Sigmoid colon (tissue), 7 donors: ENCODE data around the gene BANP. TPM values are rescaled to one million over a fixed set of nuclear protein-coding genes. Genes with fewer than 3 reads are reported as not detected.
A peak's percentile ranks its signal among the peaks of the same experiment; 100 is the strongest.

Experiments used
- DNase-seq: peaks from one replicate; pipeline ENCODE4 v3.0.0-alpha.2; 2019
- H3K27ac ChIP-seq, 4 donors: fragments of 200-600 bp; sonication (generic); one replicate each; pipeline ENCODE4 v1.5.1; 2016 to 2019; ENCODE audit warnings: mild to moderate bottlenecking in 1 of 4
- H3K27me3 ChIP-seq, 3 donors: fragments of 200-600 bp; sonication (generic); one replicate each; pipeline ENCODE4 v1.5.1; 2019; ENCODE audit warnings: mild to moderate bottlenecking in 1 of 3
- H3K36me3 ChIP-seq, 4 donors: fragments of 200-600 bp; sonication (generic); one replicate each; pipeline ENCODE4 v1.5.1; 2016 to 2019
- H3K4me1 ChIP-seq, 4 donors: fragments of 200-600 bp; sonication (generic); one replicate each; pipeline ENCODE4 v1.5.1; 2017 to 2019
- H3K4me3 ChIP-seq, 4 donors: fragments of 200-600 bp; sonication (generic); one replicate each; pipeline ENCODE4 v1.5.1; 2017 to 2019; ENCODE audit warnings: mild to moderate bottlenecking in 2 of 4, moderate library complexity in 1 of 4
- H3K9me3 ChIP-seq, 4 donors: fragments of 200-600 bp in 3 of 4; sonication (generic) in 3 of 4; one replicate each; pipeline versions ENCODE4 v1.5.1 to v1.6.1; 2013 to 2019
- CTCF ChIP-seq, 4 experiments: fragments of 450-650 bp in 3 of 4; fragments of 200-600 bp in 1 of 4; IDR thresholded peaks; one replicate each; pipeline ENCODE4 v1.5.1; 2016 to 2019; ENCODE audit warnings: antibody characterized with exemption in 4 of 4, mild to moderate bottlenecking in 3 of 4, moderate library complexity in 2 of 4
- EP300 ChIP-seq, 4 donors: sonication (generic); formaldehyde crosslinking; IDR thresholded peaks; one replicate each; pipeline ENCODE4 v1.6.1; 2017; ENCODE audit warnings: antibody characterized with exemption in 4 of 4
- POLR2A ChIP-seq, 2 donors: fragments of 450-650 bp; IDR thresholded peaks; one replicate each; pipeline ENCODE4 v1.6.1; 2016; ENCODE audit warnings: antibody characterized with exemption in 2 of 2, mild to moderate bottlenecking in 2 of 2, moderate library complexity in 2 of 2
- POLR2AphosphoS5 ChIP-seq, 4 donors: sonication (generic); formaldehyde crosslinking; IDR thresholded peaks; one replicate each; pipeline ENCODE4 v1.6.1; 2017; ENCODE audit warnings: antibody characterized with exemption in 4 of 4
- WGBS, 2 donors: extraction: QIAGEN DNeasy Blood & Tissue Kit; methylation state at CpG; one replicate each; pipeline ENCODE4 v1.1.7; 2013; 5-methylcytosine and 5-hydroxymethylcytosine counted together
- intact Hi-C: fragments of 100-400 bp; cut with DNase I; formaldehyde crosslinking; loops from one replicate; pipeline ENCODE4 v1.15.1; 2023
- polyA plus RNA-seq, 3 donors: library from polyadenylated mRNA; stranded (reverse); fragments of 200-250 nt; gene quantifications; one replicate each; pipeline ENCODE4 v1.2.3, GENCODE V29; 2013
- total RNA-seq, 4 donors: library from RNA; depleted of rRNA; stranded (reverse); fragments of >200 nt; gene quantifications; one replicate each; pipeline ENCODE4 v1.1.0, GENCODE V29; 2016
- donor health status: healthy with polysubstance abuse.
- donor health status: Bipolar disorder and iron deficiency.
- donor health status: healthy.

The BANP gene
- total and polyA plus RNA-seq, 7 donors: 8.4 to 31.0 (median 17.4) TPM

- no peaks in the 10 kb centered on the region for H3K9me3 ChIP-seq
- WGBS, 2 donors: 96% methylated on average over 5 of the region's 5 CpGs
- no peak overlapping the region for H3K4me3 ChIP-seq
- H3K27ac ChIP-seq: peak overlapping the region in 1 of 4 donors; percentile 41
- H3K4me1 ChIP-seq: peaks cover 0 to 36% (median 22%) of the 10 kb centered on the region in 4 donors
- DNase-seq: no peak
- intact Hi-C loops: loop anchor here (10.0 kb wide), 1 partner anchor 316 kb away; no protein-coding TSS in a partner anchor
- H3K36me3 ChIP-seq: no peaks in the 10 kb centered on the region
- H3K27me3 ChIP-seq: no peaks in the 10 kb centered on the region
- TF ChIP-seq EP300 (IDR thresholded peaks at IDR 0.05) (no peak), POLR2AphosphoS5 (IDR thresholded peaks at IDR 0.05) (no peak)
These were observed 2.5 kb upstream of the BANP start for GRCh38 chr16:87948735-87949070.

- 89% methylated on average over 16 of the region's 16 CpGs for WGBS, 2 donors
- H3K27ac ChIP-seq: no peak overlapping the region
- TF ChIP-seq EP300 (IDR thresholded peaks at IDR 0.05): no peak
- TF ChIP-seq CTCF (IDR thresholded peaks at IDR 0.05): no peak
- no peak for TF ChIP-seq POLR2AphosphoS5 (IDR thresholded peaks at IDR 0.05)
- TF ChIP-seq POLR2A (IDR thresholded peaks at IDR 0.05): no peak
- no peak for DNase-seq
- no peaks in the 10 kb centered on the region for H3K9me3 ChIP-seq
- intact Hi-C loops: loop anchor here (10.0 kb wide), 1 partner anchor 316 kb away; no protein-coding TSS in a partner anchor
- no peaks in the 10 kb centered on the region for H3K27me3 ChIP-seq
- no peak overlapping the region for H3K4me3 ChIP-seq
- H3K4me1 ChIP-seq: peaks cover 0 to 41% (median 23%) of the 10 kb centered on the region in 4 donors
- H3K36me3 ChIP-seq: no peaks in the 10 kb centered on the region
These were observed 2.0 kb upstream of the BANP start for GRCh38 chr16:87949071-87949744.

- no peaks in the 10 kb centered on the region for H3K27me3 ChIP-seq
- peak overlapping the region; percentile 94 to 100 (median 97) for H3K27ac ChIP-seq
- H3K36me3 ChIP-seq: no peaks in the 10 kb centered on the region
- H3K4me1 ChIP-seq: peaks cover 0 to 53% (median 29%) of the 10 kb centered on the region in 4 donors
- WGBS, 2 donors: 1 to 2% methylated on average over 82 of the region's 82 CpGs
- no peaks in the 10 kb centered on the region for H3K9me3 ChIP-seq
- no peak for DNase-seq
- TF ChIP-seq POLR2AphosphoS5 (IDR thresholded peaks at IDR 0.05) (no peak), POLR2A (IDR thresholded peaks at IDR 0.05) (no peak), EP300 (IDR thresholded peaks at IDR 0.05) (no peak), CTCF (IDR thresholded peaks at IDR 0.05) (peak in 1 of 4 experiments; percentile 9)
- intact Hi-C loops: loop anchor here (10.0 kb wide), 2 partner anchors 503 to 1263 kb away; partner anchors contain the start of genes ZFPM1 and ZNF778
- peak overlapping the region; percentile 83 to 99 (median 95) for H3K4me3 ChIP-seq
These were observed 611 bp downstream of the BANP start for GRCh38 chr16:87951552-87952538.

GRCh38 chr16:87952751-87953150 is 1.5 kb downstream of the BANP start:
- WGBS, 2 donors: 93% methylated on average over 16 of the region's 16 CpGs
- Histone ChIP-seq H3K9me3 (no peaks in the 10 kb centered on the region), H3K27me3 (no peaks in the 10 kb centered on the region), H3K27ac (peak overlapping the region; percentile 94 to 100 (median 97)), H3K4me1 (peaks cover 0 to 57% (median 30%) of the 10 kb centered on the region in 4 donors), H3K4me3 (peak overlapping the region in 2 of 4 donors; percentile 83 to 93), H3K36me3 (peaks cover 0 to 7% (median 0%) of the 10 kb centered on the region in 4 donors)
- DNase-seq: no peak
- TF ChIP-seq CTCF (IDR thresholded peaks at IDR 0.05): no peak
- no peak for TF ChIP-seq POLR2A (IDR thresholded peaks at IDR 0.05)
- TF ChIP-seq POLR2AphosphoS5 (IDR thresholded peaks at IDR 0.05): no peak
- TF ChIP-seq EP300 (IDR thresholded peaks at IDR 0.05): no peak
- intact Hi-C loops: loop anchor here (10.0 kb wide), 2 partner anchors 502 to 1262 kb away; partner anchors contain the start of genes ZFPM1 and ZNF778
